ENCODE measurements around the gene COL4A5. TPM values are rescaled to one million over a fixed set of nuclear protein-coding genes. Genes with fewer than 3 reads are reported as not detected.

Gene COL4A5
- total RNA-seq, 2 experiments from 2014 or later = not detected

- DNase-seq = no peak
Observed at GRCh38 chrX:108610141-108610540, 170.5 kb downstream of the COL4A5 start.

GRCh38 chrX:108614616-108615015 is 175.0 kb downstream of the COL4A5 start:
- no peaks in the 10 kb centered on the region for H3K36me3 Mint-ChIP-seq (ENCODE audit: low read depth)
- POLR2A ChIA-PET = no interaction called here
- CTCF ChIA-PET = no interaction called here

More at GRCh38 chrX:108610141-108610540, 170.5 kb downstream of the COL4A5 start:
- Mint-ChIP-seq H3K4me3 (no peak overlapping the region), H3K36me3 (ENCODE audit: low read depth) (no peaks in the 10 kb centered on the region), H3K4me1 (no peaks in the 10 kb centered on the region), H3K27me3 (no peaks in the 10 kb centered on the region), H3K9me3 (no peaks in the 10 kb centered on the region), H3K27ac (no peak overlapping the region)
- CTCF ChIA-PET = no interaction called here
- POLR2A ChIA-PET = no interaction called here

GRCh38 chrX:108640817-108641216 is 201.2 kb downstream of the COL4A5 start:
- Mint-ChIP-seq H3K27me3 (no peaks in the 10 kb centered on the region), H3K4me1 (no peaks in the 10 kb centered on the region), H3K4me3 (no peak overlapping the region), H3K9me3 (no peaks in the 10 kb centered on the region), H3K36me3 (ENCODE audit: low read depth) (no peaks in the 10 kb centered on the region), H3K27ac (no peak overlapping the region)
- DNase-seq = no peak
- POLR2A ChIA-PET = no interaction called here
- CTCF ChIA-PET = no interaction called here

More at GRCh38 chrX:108614616-108615015, 175.0 kb downstream of the COL4A5 start:
- Mint-ChIP-seq H3K27ac (no peak overlapping the region), H3K9me3 (no peaks in the 10 kb centered on the region), H3K4me1 (no peaks in the 10 kb centered on the region), H3K27me3 (no peaks in the 10 kb centered on the region), H3K4me3 (no peak overlapping the region)
- DNase-seq = no peak

- H3K27ac Mint-ChIP-seq = no peak overlapping the region
- H3K4me3 Mint-ChIP-seq = no peak overlapping the region
- H3K27me3 Mint-ChIP-seq = no peaks in the 10 kb centered on the region
- no peak for DNase-seq
- POLR2A ChIA-PET = no interaction called here
- no peaks in the 10 kb centered on the region for H3K36me3 Mint-ChIP-seq (ENCODE audit: low read depth)
- H3K9me3 Mint-ChIP-seq = no peaks in the 10 kb centered on the region
- no peaks in the 10 kb centered on the region for H3K4me1 Mint-ChIP-seq
- CTCF ChIA-PET = no interaction called here
Observed at GRCh38 chrX:108641589-108642272, 202.1 kb downstream of the COL4A5 start.

GRCh38 chrX:108642273-108642628 is 202.6 kb downstream of the COL4A5 start:
- POLR2A ChIA-PET = no interaction called here
- CTCF ChIA-PET = no interaction called here
- Mint-ChIP-seq H3K4me1 (no peaks in the 10 kb centered on the region), H3K9me3 (no peaks in the 10 kb centered on the region), H3K27ac (no peak overlapping the region), H3K4me3 (no peak overlapping the region), H3K36me3 (ENCODE audit: low read depth) (no peaks in the 10 kb centered on the region), H3K27me3 (no peaks in the 10 kb centered on the region)
- no peak for DNase-seq

GRCh38 chrX:108664701-108665100 is 225.1 kb downstream of the COL4A5 start:
- no peaks in the 10 kb centered on the region for H3K27me3 Mint-ChIP-seq
- POLR2A ChIA-PET = no interaction called here
- H3K4me3 Mint-ChIP-seq = no peak overlapping the region
- CTCF ChIA-PET = no interaction called here
- no peaks in the 10 kb centered on the region for H3K4me1 Mint-ChIP-seq
- no peak overlapping the region for H3K27ac Mint-ChIP-seq
- H3K9me3 Mint-ChIP-seq = peaks cover 3% of the 10 kb centered on the region
- no peak for DNase-seq
- H3K36me3 Mint-ChIP-seq (ENCODE audit: low read depth) = no peaks in the 10 kb centered on the region

GRCh38 chrX:108666101-108666500 is 226.5 kb downstream of the COL4A5 start:
- H3K27me3 Mint-ChIP-seq = no peaks in the 10 kb centered on the region
- ChIA-PET CTCF (interaction anchor here (0.6 kb wide), 1 partner anchor 493 kb away, joined by 3 read pairs; no protein-coding TSS in a partner anchor), POLR2A (no interaction called here)
- peaks cover 3% of the 10 kb centered on the region for H3K9me3 Mint-ChIP-seq
- no peaks in the 10 kb centered on the region for H3K36me3 Mint-ChIP-seq (ENCODE audit: low read depth)
- no peaks in the 10 kb centered on the region for H3K4me1 Mint-ChIP-seq
- H3K27ac Mint-ChIP-seq = no peak overlapping the region
- DNase-seq = no peak
- no peak overlapping the region for H3K4me3 Mint-ChIP-seq

- POLR2A ChIA-PET = no interaction called here
- CTCF ChIA-PET = no interaction called here
- no peak overlapping the region for H3K4me3 Mint-ChIP-seq
- H3K27ac Mint-ChIP-seq = no peak overlapping the region
- no peaks in the 10 kb centered on the region for H3K4me1 Mint-ChIP-seq
- no peaks in the 10 kb centered on the region for H3K9me3 Mint-ChIP-seq
- H3K27me3 Mint-ChIP-seq = no peaks in the 10 kb centered on the region
- DNase-seq = no peak
- H3K36me3 Mint-ChIP-seq (ENCODE audit: low read depth) = no peaks in the 10 kb centered on the region
Observed at GRCh38 chrX:108671526-108671925, 231.9 kb downstream of the COL4A5 start.

- CTCF ChIA-PET = no interaction called here
Observed at GRCh38 chrX:108696690-108697089, 257.1 kb downstream of the COL4A5 start.

GRCh38 chrX:108699368-108699767 is 259.7 kb downstream of the COL4A5 start:
- no peak overlapping the region for H3K4me3 Mint-ChIP-seq
- DNase-seq = no peak
- H3K9me3 Mint-ChIP-seq = no peaks in the 10 kb centered on the region
- no peaks in the 10 kb centered on the region for H3K27me3 Mint-ChIP-seq
- ChIA-PET POLR2A (no interaction called here), CTCF (no interaction called here)
- no peaks in the 10 kb centered on the region for H3K36me3 Mint-ChIP-seq (ENCODE audit: low read depth)
- H3K4me1 Mint-ChIP-seq = no peaks in the 10 kb centered on the region
- H3K27ac Mint-ChIP-seq = no peak overlapping the region

More at GRCh38 chrX:108696690-108697089, 257.1 kb downstream of the COL4A5 start:
- POLR2A ChIA-PET = no interaction called here
- H3K27ac Mint-ChIP-seq = no peak overlapping the region
- no peaks in the 10 kb centered on the region for H3K36me3 Mint-ChIP-seq (ENCODE audit: low read depth)
- DNase-seq = no peak
- no peaks in the 10 kb centered on the region for H3K4me1 Mint-ChIP-seq
- H3K27me3 Mint-ChIP-seq = no peaks in the 10 kb centered on the region
- H3K4me3 Mint-ChIP-seq = no peak overlapping the region
- no peaks in the 10 kb centered on the region for H3K9me3 Mint-ChIP-seq

- no peaks in the 10 kb centered on the region for H3K4me1 Mint-ChIP-seq
- no peaks in the 10 kb centered on the region for H3K27me3 Mint-ChIP-seq
- no peaks in the 10 kb centered on the region for H3K9me3 Mint-ChIP-seq
- POLR2A ChIA-PET = no interaction called here
- CTCF ChIA-PET = no interaction called here
- no peak overlapping the region for H3K27ac Mint-ChIP-seq
- no peaks in the 10 kb centered on the region for H3K36me3 Mint-ChIP-seq (ENCODE audit: low read depth)
- no peak for DNase-seq
- no peak overlapping the region for H3K4me3 Mint-ChIP-seq
Observed at GRCh38 chrX:108701633-108702032, 262.0 kb downstream of the COL4A5 start.

- Mint-ChIP-seq H3K9me3 (no peaks in the 10 kb centered on the region), H3K4me1 (no peaks in the 10 kb centered on the region), H3K27ac (no peak overlapping the region), H3K4me3 (no peak overlapping the region), H3K36me3 (ENCODE audit: low read depth) (no peaks in the 10 kb centered on the region), H3K27me3 (no peaks in the 10 kb centered on the region)
- CTCF ChIA-PET = no interaction called here
- POLR2A ChIA-PET = no interaction called here
- DNase-seq = no peak
Observed at GRCh38 chrX:108702530-108702929, 262.9 kb downstream of the COL4A5 start.

GRCh38 chrX:108704839-108705238 is 265.2 kb downstream of the COL4A5 start:
- Mint-ChIP-seq H3K9me3 (no peaks in the 10 kb centered on the region), H3K4me3 (no peak overlapping the region), H3K36me3 (ENCODE audit: low read depth) (no peaks in the 10 kb centered on the region), H3K27ac (no peak overlapping the region), H3K4me1 (no peaks in the 10 kb centered on the region), H3K27me3 (no peaks in the 10 kb centered on the region)
- no peak for DNase-seq
- POLR2A ChIA-PET = no interaction called here
- CTCF ChIA-PET = no interaction called here

GRCh38 chrX:108712886-108713285 is 273.2 kb downstream of the COL4A5 start:
- Mint-ChIP-seq H3K36me3 (ENCODE audit: low read depth) (no peaks in the 10 kb centered on the region), H3K9me3 (peaks cover 4% of the 10 kb centered on the region), H3K27me3 (no peaks in the 10 kb centered on the region), H3K4me3 (no peak overlapping the region), H3K4me1 (no peaks in the 10 kb centered on the region), H3K27ac (no peak overlapping the region)
- DNase-seq = no peak
- POLR2A ChIA-PET = no interaction called here
- CTCF ChIA-PET = no interaction called here
